GM21529 (cell line): ENCODE data around the gene NANOGP8.
A peak's percentile ranks its signal among the peaks of the same experiment; 100 is the strongest.
"Not testable (repeated sequence)": the region's sequence is repeated elsewhere in the genome, so short reads cannot be mapped to it uniquely, and the experiment has no call there.

ENCODE experiments used
- ATAC-seq: cut with Tn5 transposase; IDR thresholded peaks from one replicate; pipeline ENCODE4 v1.9.1; 2021; ENCODE audit not compliant: unreplicated experiment

NANOGP8 gene

DNA sequence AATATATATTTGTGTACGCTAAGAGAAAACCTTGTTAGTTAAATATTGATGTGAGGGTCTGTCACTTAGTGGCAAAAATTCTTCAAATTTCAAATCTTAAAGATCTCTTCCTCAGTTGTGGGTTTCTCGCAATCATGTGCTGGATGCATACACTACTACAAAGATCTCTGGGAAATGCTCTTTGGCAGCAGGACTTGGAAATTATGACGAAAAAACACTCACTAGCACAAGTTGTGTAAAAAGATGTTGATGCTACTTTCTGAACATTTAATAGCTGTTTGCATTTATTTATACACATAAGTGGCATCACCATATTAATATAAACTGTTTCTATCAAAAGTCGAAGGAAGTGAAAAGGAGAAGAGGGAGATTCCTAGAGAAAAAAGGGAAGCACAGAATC lies 10.8 kb upstream of the NANOGP8 start:
- ATAC-seq: no peak

DNA sequence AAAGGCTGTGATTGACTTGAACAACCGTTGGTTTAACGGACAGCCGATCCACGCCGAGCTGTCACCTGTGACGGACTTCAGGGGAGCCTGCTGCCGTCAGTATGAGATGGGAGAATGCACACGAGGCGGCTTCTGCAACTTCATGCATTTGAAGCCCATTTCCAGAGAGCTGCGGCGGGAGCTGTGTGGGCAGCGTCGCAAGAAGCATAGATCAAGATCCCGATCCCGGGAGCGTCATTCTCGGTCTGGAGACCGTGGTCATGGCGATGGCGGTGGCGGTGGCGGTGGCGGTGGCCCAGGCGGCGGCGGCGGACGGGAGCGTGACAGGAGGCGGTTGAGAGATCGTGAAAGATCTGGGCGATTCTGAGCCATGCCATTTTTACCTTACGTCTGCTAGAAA lies 7.8 kb upstream of the NANOGP8 start:
- no peak for ATAC-seq

GRCh38 chr15:35092311-35092710 lies 7.2 kb upstream of the NANOGP8 start:
- ATAC-seq: no peak

GRCh38 chr15:35090104-35090807 lies 5.2 kb upstream of the NANOGP8 start:
- no peak for ATAC-seq

DNA sequence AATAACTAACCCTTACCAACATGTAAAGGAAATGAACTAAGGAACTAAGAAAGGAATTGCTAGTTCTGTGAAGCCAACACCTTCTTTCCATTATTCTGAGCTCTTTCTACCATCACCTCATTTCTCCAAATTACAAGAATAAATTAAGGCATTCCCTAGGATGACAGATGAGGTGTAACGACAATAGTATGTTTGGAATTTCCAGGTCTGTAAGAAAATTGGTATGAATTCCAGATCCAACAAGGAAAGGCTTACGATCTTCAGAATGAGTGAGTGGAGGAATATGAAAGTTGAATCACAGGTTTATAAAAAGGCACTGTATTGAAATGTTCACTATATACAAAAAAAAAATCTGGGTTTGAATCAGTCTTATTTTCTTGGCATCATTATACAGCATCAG lies 4.5 kb upstream of the NANOGP8 start:
- ATAC-seq: no peak

GRCh38 chr15:35088329-35088728 lies 3.2 kb upstream of the NANOGP8 start:
- ATAC-seq: no peak

GRCh38 chr15:35087759-35088158 lies 2.7 kb upstream of the NANOGP8 start:
- ATAC-seq: no peak

GRCh38 chr15:35082371-35083348 lies 2.4 kb downstream of the NANOGP8 start:
- not testable (repeated sequence) for ATAC-seq

DNA sequence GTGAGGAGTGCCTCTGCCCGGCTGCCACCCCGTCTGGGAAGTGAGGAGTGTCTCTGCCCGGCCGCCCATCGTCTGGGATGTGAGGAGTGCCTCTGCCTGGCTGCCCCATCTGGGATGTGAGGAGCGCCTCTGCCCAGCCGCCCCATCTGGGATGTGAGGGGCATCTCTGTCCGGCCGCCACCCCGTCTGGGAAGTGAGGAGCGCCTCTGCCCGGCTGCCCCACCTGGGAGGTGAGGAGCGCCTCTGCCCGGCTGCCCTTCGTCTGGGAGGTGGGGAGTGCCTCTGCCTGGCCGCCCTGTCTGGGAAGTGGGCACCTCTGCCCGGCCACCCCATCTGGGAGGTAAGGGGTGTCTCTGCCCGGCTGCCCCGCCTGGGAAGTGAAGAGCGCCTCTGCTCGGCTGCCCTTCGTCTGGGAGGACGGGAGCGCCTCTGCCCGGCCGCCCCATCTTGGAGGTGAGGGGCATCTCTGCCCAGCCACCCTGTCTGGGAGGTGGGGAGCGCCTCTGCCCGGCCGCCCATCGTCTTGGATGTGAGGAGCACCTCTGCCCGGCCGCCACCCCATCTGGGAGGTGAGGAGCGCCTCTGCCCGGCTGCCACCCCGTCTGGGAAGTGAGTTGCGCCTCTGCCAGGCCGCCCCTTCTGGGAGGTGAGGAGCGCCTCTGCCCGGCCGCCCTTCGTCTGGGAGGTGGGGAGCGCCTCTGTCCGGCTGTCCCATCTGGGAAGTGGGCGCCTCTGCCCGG lies 3.3 kb downstream of the NANOGP8 start:
- ATAC-seq: not testable (repeated sequence)

- ATAC-seq: no peak
Measured at GRCh38 chr15:35080226-35080625, 4.9 kb downstream of the NANOGP8 start.

DNA sequence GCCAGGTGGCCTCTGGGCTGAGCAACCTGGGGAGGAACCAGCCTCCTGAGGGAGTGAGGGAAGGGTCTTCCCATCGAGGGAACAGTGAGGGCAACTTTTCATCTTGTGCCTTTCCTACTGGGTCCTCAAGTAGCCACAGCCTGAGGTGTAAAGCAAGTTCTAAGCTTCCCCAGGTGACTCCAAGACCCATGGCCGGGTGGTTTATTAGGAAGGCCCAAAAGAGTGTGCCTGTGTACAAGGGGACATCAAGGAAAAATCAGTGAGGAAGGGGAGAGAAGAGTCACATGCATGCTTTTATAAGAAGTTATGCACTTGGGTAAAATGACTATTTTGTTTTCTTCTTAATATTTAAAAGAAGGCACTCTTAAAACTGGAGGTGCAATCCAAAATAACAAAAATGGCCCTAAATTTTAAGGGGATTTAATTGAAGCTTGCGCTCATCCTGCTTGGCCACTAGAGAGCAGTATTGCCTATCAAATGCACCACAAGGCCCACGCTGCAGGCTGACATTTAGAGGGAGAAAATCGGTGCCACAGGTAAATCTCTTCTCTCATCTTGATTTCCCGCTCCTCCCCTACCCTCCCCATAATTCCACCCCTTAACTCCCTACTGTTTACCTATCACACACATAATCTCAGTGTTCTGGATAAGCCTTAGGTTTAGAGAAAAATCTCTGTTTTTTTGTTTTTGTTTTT lies 6.7 kb downstream of the NANOGP8 start:
- ATAC-seq: no peak

GRCh38 chr15:35071106-35071505 lies 14.0 kb downstream of the NANOGP8 start:
- no peak for ATAC-seq

- ATAC-seq: no peak
Measured at GRCh38 chr15:35068846-35069475, 16.1 kb downstream of the NANOGP8 start.

DNA sequence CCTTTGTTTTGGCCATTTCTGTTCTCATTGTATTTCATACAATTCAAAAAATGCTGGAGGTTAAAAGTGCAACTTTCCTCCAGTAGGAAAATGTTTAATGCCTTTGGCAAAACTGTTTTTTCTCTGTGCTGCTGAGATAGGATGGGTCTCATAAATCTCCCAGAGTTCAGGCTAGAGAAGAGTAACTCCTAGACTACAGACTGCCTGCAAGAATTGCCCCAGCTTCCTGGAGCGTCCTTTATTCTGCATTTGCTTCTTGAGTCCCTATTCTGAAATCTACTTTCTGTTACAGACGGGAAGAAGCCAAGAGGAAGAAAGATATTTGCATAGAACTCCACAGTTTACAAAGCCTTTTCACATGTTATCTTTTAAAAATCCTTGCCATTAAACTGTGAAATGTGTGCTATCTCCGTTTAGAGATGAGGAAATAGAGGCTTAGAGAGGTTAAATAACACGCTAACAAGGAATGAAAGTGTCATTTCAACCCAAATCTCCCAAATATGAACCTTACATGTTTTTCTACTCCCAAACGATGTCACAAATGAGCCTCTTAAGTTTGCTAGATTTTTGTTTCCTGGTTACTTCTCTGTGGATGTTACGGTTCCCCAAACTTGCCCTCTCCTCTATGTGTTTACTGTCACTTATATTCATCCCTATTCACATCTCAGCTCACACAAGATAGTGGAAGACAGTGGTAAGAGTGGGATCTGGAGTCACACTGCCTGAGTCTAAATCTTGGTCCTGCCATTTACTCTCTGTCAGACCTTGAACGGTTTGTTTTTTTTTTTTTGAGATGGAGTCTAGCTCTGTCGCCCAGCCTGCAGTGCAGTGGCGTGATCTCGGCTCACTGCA lies 17.4 kb downstream of the NANOGP8 start:
- ATAC-seq: no peak

GRCh38 chr15:35066094-35066493 lies 19.0 kb downstream of the NANOGP8 start:
- no peak for ATAC-seq

- ATAC-seq: no peak
Measured at GRCh38 chr15:35064576-35065190, 20.4 kb downstream of the NANOGP8 start.

DNA sequence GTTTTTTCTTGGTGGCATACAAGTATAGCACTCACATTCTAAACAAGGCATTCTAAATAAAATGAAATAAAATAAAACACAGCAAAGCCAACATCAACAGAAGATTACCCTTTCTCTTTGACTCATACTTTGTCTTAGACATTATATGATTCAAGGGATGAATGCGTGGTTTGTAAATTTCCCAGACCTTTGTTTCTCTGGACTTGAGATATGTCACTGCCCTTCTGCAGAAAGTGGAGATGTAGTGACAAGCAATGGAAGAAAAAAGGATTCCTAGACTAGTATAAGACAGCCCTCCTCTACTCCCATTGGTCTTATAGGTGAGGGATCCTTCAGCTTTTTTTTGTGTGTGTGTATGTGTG lies 22.4 kb downstream of the NANOGP8 start:
- ATAC-seq: no peak

DNA sequence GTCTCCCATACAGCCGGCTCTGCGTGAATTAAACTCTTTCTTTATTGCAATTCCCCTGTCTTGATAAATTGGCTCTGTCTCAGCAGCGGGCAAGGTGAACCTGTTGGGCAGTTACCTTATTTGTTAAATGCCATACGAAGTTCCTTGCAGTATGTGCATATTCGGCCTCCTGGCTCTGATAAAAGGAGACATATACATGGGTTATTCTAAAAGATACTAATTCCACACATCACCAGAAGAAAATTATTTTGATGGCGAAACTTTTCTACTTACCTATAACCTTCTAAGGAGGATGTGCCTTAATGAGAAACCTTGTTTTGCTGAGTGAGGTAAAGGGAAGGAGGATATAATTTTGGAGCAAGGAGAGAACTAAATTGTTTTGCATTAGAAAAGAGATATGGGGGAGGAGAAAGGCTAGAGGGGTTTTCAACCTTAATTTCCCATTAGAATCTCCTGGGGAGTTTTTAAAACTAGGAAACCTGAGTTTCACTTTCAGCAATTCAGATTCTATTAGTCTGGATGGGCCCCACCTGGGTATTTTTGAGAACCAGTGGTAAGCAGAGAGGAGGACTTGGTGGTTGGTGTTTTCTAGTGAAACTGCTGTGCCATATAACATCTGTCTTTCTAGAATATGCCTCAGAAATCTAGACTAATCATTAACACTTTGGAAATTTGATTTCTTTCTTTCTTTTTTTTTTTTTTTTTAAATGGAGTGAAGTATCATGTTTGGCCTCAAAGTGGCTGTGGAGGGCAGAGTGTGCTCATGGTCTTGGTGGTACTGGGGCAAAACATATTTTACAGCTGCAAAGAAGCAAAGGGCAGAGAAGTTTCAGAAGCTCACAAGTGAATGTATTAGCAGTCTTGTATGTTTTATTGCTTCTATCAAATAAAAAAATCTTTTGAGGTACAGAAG lies 23.0 kb downstream of the NANOGP8 start:
- ATAC-seq: peak; percentile 54
